Hematopoietic multipotent progenitor cell treated with erythropoietin and hydrocortisone succinate and interleukin-3 and kit ligand, for 4 days (in vitro differentiated cells): ENCODE results near the gene PCDH1.
A peak's percentile ranks its signal among the peaks of the same experiment; 100 is the strongest.

Experiments
- DNase-seq: peaks from one replicate; pipeline ENCODE4 v3.0.0-alpha.2; 2015

Gene PCDH1

GRCh38 chr5:141852448-141852847 lies 25.8 kb downstream of the PCDH1 start:
- no peak for DNase-seq

- DNase-seq = no peak
Measured at GRCh38 chr5:141851195-141851874, 26.9 kb downstream of the PCDH1 start.

- no peak for DNase-seq
Measured at GRCh38 chr5:141850786-141851185, 27.4 kb downstream of the PCDH1 start.

GRCh38 chr5:141850244-141850768 lies 27.9 kb downstream of the PCDH1 start:
- DNase-seq = peak; percentile 42

GRCh38 chr5:141849415-141850243 lies 28.6 kb downstream of the PCDH1 start:
- DNase-seq = peak; percentile 84

GRCh38 chr5:141848744-141849414 lies 29.3 kb downstream of the PCDH1 start:
- DNase-seq = no peak

- DNase-seq = peak; percentile 30
Measured at GRCh38 chr5:141846031-141846430, 32.2 kb downstream of the PCDH1 start.

GRCh38 chr5:141845371-141845851 lies 32.8 kb downstream of the PCDH1 start:
- peak; percentile 61 for DNase-seq

- DNase-seq = no peak
Measured at GRCh38 chr5:141844414-141845097, 33.7 kb downstream of the PCDH1 start.

- DNase-seq = no peak
Measured at GRCh38 chr5:141843156-141843927, 34.9 kb downstream of the PCDH1 start.

GRCh38 chr5:141841378-141842180 lies 36.6 kb downstream of the PCDH1 start:
- DNase-seq = no peak

GRCh38 chr5:141840826-141841360 lies 37.3 kb downstream of the PCDH1 start:
- no peak for DNase-seq

GRCh38 chr5:141840280-141840812 lies 37.9 kb downstream of the PCDH1 start:
- DNase-seq = no peak

- no peak for DNase-seq
Measured at GRCh38 chr5:141839015-141839513, 39.1 kb downstream of the PCDH1 start.

GRCh38 chr5:141838326-141839014 lies 39.7 kb downstream of the PCDH1 start:
- DNase-seq = no peak

- no peak for DNase-seq
Measured at GRCh38 chr5:141835928-141836670, 42.1 kb downstream of the PCDH1 start.

- DNase-seq = no peak
Measured at GRCh38 chr5:141834331-141834730, 43.9 kb downstream of the PCDH1 start.

- no peak for DNase-seq
Measured at GRCh38 chr5:141832131-141832530, 46.1 kb downstream of the PCDH1 start.

GRCh38 chr5:141828162-141828561 lies 50.0 kb downstream of the PCDH1 start:
- no peak for DNase-seq
